ENCODE measurements around the gene DAPP1.
"Not testable (repeated sequence)": the region's sequence is repeated elsewhere in the genome, so short reads cannot be mapped to it uniquely, and the experiment has no call there.

The DAPP1 gene, protein sequence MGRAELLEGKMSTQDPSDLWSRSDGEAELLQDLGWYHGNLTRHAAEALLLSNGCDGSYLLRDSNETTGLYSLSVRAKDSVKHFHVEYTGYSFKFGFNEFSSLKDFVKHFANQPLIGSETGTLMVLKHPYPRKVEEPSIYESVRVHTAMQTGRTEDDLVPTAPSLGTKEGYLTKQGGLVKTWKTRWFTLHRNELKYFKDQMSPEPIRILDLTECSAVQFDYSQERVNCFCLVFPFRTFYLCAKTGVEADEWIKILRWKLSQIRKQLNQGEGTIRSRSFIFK

DNA sequence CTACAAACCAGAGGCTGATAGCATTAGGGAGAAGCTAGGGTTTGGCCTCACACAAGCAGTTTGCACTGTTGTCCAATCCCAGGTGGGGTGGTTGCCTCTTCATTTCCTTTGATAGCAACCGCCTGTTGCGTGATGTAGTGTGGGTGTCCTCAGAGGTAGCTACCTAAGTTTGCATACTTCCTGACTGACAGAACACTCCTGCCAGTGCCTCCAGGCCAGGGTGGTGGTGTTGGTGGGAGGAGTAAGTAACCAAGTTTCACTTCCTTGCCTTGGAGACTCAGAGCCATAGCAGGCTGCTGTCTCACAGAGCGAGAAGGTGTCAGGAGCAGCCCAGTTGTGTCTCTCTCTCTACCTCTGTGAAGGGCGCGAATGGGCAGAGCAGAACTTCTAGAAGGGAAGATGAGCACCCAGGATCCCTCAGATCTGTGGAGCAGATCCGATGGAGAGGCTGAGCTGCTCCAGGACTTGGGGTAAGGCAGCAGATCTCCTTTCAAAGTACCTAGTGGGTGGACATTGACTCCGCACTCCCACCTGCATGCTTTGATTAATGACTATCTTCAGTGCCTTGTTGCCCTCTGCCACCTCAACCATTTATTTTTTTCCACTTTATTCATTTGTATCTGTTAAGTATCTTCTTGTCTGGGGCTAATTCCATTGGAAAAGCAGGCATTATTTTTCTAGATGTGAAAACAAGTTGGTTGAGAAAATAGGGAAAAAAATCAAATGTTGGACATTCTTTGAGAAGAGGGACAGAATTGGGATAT lies at the start of gene DAPP1:
Gene DAPP1 (plus strand): TSS at position 283 of the 764 bp plus-strand sequence. CDS start 87 bp downstream, at position 370.
- TF ChIP-seq, protein P1, sequence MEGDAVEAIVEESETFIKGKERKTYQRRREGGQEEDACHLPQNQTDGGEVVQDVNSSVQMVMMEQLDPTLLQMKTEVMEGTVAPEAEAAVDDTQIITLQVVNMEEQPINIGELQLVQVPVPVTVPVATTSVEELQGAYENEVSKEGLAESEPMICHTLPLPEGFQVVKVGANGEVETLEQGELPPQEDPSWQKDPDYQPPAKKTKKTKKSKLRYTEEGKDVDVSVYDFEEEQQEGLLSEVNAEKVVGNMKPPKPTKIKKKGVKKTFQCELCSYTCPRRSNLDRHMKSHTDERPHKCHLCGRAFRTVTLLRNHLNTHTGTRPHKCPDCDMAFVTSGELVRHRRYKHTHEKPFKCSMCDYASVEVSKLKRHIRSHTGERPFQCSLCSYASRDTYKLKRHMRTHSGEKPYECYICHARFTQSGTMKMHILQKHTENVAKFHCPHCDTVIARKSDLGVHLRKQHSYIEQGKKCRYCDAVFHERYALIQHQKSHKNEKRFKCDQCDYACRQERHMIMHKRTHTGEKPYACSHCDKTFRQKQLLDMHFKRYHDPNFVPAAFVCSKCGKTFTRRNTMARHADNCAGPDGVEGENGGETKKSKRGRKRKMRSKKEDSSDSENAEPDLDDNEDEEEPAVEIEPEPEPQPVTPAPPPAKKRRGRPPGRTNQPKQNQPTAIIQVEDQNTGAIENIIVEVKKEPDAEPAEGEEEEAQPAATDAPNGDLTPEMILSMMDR (IDR thresholded peaks at IDR 0.05; ENCODE audit: extremely low read depth, missing control alignments): no peak
- peak; percentile 77 for DNase-seq (ENCODE audit: low spot score)

DNA sequence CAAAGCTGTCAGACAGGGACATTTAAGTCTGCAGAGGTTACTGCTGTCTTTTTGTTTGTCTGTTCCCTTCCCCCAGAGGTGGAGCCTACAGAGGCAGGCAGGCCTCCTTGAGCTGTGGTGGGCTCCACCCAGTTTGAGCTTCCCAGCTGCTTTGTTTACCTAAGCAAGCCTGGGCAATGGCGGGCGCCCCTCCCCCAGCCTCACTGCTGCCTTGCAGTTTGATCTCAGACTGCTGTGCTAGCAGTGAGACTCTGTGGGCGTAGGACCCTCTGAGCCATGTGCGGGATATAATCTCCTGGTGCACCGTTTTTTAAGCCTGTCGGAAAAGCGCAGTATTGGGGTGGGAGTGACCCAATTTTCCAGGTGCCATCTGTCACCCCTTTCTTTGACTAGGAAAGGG lies 45.8 kb upstream of the DAPP1 start:
- not testable (repeated sequence) for DNase-seq (ENCODE audit: low spot score)

DNA sequence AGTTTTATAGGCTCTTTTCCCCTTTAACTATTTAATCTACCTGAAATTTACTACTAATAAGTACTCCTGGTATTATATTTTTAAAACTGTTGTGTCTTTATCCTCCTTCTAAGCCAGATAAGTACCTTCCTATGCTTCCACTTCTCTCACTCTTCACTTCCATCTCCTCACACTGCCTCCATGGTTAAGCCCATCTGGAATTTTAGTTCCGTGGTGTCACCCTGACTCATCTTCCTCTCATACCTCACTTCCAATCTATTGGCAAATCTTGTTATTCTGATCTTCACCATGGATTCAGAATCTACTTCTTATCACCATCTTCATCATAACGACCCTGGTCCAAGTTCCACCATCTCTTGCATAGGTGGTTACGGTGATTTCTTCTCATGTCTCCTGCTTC lies 32.7 kb upstream of the DAPP1 start:
- TF ChIP-seq, protein P1 (IDR thresholded peaks at IDR 0.05; ENCODE audit: extremely low read depth, missing control alignments): no peak
- DNase-seq (ENCODE audit: low spot score): no peak

DNA sequence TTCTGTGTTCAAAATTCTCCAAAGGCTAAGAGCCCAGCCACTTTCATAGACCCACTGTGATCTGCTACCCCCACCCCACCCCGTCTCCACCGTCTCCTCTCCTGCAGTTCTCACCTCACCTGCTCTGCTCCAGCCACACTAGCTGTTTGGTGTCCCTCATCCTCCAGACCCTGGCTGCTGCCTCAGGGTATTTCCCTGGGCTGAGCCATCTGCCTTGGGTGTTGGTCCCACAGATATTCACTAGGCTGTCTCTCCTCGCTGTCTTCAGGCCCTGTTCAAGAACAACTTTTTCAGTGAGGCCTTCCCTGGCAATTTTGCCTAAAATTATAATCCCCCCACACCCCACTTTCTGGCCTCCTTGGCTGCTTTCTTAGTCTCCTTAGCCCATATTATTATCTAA lies 31.8 kb upstream of the DAPP1 start:
- DNase-seq (ENCODE audit: low spot score): no peak
- TF ChIP-seq, protein P1 (IDR thresholded peaks at IDR 0.05; ENCODE audit: extremely low read depth, missing control alignments): no peak

DNA sequence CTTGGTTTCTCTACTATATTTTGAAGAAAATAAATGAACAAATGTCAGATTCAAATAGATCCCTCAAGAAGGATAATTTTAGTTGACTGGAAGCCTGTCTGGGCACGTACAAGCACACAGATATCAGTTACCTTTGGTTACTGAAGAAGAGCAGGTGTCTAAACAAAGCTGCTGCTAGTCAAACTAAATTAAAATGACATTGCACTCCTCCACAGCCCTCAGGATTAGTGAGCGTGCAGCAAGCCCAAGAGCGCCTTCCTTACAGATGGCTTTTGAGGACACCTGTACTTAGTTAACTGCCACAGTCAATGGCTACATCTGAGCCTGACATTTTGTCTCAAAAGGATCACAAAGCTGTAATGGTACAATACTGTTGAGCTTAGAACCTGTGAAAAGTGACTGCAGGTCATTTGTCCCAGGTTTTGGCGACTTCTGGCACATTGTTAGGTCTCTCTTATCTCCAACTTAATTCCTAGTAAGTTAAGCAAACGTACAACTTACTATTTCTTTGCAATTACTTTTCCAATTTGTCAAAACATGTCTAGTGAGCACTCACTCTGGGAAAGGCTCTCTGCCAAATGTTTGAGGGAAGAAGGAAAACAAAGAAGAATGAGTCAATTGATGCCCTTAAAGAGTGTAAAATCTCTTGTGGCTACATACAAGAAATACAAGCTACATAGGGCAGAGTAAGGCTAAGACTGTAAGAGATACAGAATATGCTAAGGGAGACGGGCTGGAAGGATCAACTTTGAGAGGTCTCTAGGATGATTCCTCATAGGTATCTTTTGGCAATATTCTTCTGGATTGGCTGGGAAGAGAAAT lies 25.6 kb upstream of the DAPP1 start:
- TF ChIP-seq, protein P1 (IDR thresholded peaks at IDR 0.05; ENCODE audit: extremely low read depth, missing control alignments): no peak
- DNase-seq (ENCODE audit: low spot score): no peak

DNA sequence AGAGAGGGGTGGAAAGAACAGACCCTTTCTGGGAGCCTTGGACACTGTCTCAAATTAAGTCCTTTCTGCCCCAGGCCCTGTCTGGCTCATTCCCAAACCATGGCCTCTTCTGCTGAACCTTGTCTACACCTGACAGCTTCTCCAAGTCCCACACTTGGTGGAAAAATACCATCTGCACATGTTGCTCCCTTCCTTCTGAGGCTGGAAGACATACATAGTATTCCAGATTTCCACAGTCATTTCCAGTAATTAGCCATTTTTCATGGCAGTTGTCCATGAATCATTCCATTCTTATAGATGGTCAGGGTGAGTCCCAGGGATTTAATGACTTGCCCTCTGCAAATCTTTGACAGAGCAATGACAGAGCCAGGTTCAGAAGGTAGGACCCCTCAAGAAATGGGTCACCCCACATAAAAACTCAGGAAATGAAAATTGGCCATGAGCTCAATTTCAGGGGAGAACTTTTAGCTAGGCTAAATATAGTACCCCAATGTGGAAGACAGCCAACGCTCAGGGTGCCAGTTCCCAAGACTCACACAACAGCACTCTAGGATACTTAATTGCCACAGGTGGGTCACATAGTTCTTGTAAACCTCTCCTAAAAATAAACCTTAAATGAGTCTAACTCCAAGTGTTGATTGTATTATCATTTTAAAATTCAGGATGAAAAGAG lies 16.2 kb upstream of the DAPP1 start:
- TF ChIP-seq, protein P1 (IDR thresholded peaks at IDR 0.05; ENCODE audit: extremely low read depth, missing control alignments): no peak
- no peak for DNase-seq (ENCODE audit: low spot score)

DNA sequence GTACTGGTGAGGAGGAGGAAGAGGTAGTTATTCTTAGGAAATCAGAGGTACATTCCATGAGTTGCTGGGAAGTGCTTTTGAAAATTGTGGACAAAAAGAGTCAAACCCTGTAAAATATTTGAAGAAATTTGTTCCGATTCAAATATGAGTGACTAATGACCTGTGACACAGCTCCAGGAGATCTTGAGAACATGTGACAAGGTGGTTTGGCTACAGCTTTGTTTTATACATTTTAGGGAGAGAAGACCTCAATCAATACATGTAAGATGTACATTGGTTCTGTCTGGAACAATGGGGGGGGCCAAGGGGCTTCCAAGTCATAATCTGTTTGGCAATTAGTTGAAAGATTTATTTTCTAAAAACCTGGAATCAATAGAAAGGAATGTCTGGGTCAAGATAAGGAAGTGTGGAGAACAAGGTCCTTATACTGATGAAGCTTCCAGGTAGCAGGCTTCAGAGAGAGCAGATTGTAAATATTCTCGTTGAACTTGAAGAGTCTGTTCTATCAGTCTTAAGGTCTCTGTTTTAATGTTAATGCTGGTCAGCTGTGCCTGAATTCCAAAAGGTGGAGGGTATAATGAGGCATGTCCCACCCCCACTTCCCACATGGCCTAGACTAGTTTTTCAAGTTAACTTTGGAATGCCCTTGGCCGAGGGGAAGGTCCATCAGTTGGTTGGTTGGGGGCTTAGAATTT lies 15.5 kb upstream of the DAPP1 start:
- DNase-seq (ENCODE audit: low spot score): no peak
- TF ChIP-seq, protein P1 (IDR thresholded peaks at IDR 0.05; ENCODE audit: extremely low read depth, missing control alignments): no peak
